IMR-90 (cell line): Measurements from ENCODE around the gene ROGDI.

Experiments
- CEBPB ChIP-seq: IDR thresholded peaks from 2 replicates; pipeline ENCODE4 v1.6.1; 2012; ENCODE audit warnings: low read depth, low read length, improper control_type of control experiment
- CHD1 ChIP-seq: IDR thresholded peaks from 2 replicates; pipeline ENCODE4 v1.6.1; 2012; ENCODE audit warnings: low read depth, low read length, improper control_type of control experiment
- FOS ChIP-seq: fragments of 150-350 bp; IDR thresholded peaks from 2 replicates; pipeline ENCODE4 v1.6.1; 2016; ENCODE audit warnings: low read depth, low read length
- MAFK ChIP-seq: IDR thresholded peaks from 2 replicates; pipeline ENCODE4 v1.6.1; 2012; ENCODE audit warnings: low read depth, low read length, improper control_type of control experiment
- MAZ ChIP-seq: IDR thresholded peaks from 2 replicates; pipeline ENCODE4 v1.6.1; 2012; ENCODE audit warnings: low read depth, mild to moderate bottlenecking, low read length, improper control_type of control experiment, moderate library complexity, borderline replicate concordance
- MXI1 ChIP-seq: IDR thresholded peaks from 2 replicates; pipeline ENCODE4 v1.6.1; 2012; ENCODE audit warnings: low read depth, mild to moderate bottlenecking, low read length, moderate library complexity, borderline replicate concordance
- POLR2A ChIP-seq: IDR thresholded peaks from 2 replicates; pipeline ENCODE4 v1.6.1; 2012; ENCODE audit warnings: mild to moderate bottlenecking, low read depth, low read length
- RAD21 ChIP-seq: IDR thresholded peaks from 2 replicates; pipeline ENCODE4 v1.6.1; 2012; ENCODE audit warnings: low read length, improper control_type of control experiment
- RCOR1 ChIP-seq: IDR thresholded peaks from 2 replicates; pipeline ENCODE4 v1.6.1; 2012; ENCODE audit warnings: mild to moderate bottlenecking, low read length, improper control_type of control experiment; ENCODE audit not compliant: insufficient replicate concordance
- SMC3 ChIP-seq: fragments of 150-350 bp; IDR thresholded peaks from 2 replicates; pipeline ENCODE4 v1.6.1; 2016; ENCODE audit warnings: low read depth, mild to moderate bottlenecking, antibody characterized with exemption, low read length, moderate library complexity
- TF ChIP-seq, protein P1 (sequence below): conservative IDR thresholded peaks from 2 replicates; pipeline ENCODE4 v1.5.1; 2012; ENCODE audit warnings: mild to moderate bottlenecking, low read depth, low read length, improper control_type of control experiment
- TF ChIP-seq, protein P2 (sequence below): fragments of 150-350 bp; IDR thresholded peaks from 2 replicates; pipeline ENCODE4 v1.6.1; 2017; ENCODE audit warnings: mild to moderate bottlenecking, antibody characterized with exemption, low read length, low read depth
- TF ChIP-seq, protein P3 (sequence below): fragments of 150-350 bp; IDR thresholded peaks from 2 replicates; pipeline ENCODE4 v1.6.1; 2016; ENCODE audit warnings: low read depth, mild to moderate bottlenecking, low read length, moderate library complexity, borderline replicate concordance

DNA sequence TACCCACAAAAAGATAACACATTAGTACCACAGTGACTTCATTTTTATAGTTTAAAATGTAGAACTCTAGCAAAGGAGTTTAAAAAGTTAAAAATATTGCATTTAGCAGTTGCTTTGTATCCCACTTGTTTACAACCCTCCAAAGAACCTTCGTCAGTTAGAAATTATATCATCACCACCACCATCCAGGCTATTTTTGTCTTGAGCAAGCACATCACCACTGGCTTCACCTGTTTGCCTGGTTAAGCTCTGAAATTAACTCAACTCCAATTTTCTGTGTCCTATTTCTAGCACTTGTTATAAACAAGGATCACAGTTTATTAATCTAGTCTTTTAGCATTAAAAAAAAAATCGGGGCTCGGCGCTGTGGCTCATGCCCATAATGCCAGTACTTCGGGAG, 38.6 kb upstream of the ROGDI start:
- TF ChIP-seq, protein P1, sequence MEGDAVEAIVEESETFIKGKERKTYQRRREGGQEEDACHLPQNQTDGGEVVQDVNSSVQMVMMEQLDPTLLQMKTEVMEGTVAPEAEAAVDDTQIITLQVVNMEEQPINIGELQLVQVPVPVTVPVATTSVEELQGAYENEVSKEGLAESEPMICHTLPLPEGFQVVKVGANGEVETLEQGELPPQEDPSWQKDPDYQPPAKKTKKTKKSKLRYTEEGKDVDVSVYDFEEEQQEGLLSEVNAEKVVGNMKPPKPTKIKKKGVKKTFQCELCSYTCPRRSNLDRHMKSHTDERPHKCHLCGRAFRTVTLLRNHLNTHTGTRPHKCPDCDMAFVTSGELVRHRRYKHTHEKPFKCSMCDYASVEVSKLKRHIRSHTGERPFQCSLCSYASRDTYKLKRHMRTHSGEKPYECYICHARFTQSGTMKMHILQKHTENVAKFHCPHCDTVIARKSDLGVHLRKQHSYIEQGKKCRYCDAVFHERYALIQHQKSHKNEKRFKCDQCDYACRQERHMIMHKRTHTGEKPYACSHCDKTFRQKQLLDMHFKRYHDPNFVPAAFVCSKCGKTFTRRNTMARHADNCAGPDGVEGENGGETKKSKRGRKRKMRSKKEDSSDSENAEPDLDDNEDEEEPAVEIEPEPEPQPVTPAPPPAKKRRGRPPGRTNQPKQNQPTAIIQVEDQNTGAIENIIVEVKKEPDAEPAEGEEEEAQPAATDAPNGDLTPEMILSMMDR: no peak
- no peak for TF ChIP-seq MAFK
- TF ChIP-seq MAZ: no peak
- no peak for TF ChIP-seq RCOR1
- TF ChIP-seq POLR2A: no peak
- TF ChIP-seq SMC3: no peak
- no peak for TF ChIP-seq FOS
- TF ChIP-seq MXI1: no peak
- no peak for TF ChIP-seq CEBPB
- TF ChIP-seq CHD1: no peak
- no peak for TF ChIP-seq RAD21
- TF ChIP-seq, protein P2, sequence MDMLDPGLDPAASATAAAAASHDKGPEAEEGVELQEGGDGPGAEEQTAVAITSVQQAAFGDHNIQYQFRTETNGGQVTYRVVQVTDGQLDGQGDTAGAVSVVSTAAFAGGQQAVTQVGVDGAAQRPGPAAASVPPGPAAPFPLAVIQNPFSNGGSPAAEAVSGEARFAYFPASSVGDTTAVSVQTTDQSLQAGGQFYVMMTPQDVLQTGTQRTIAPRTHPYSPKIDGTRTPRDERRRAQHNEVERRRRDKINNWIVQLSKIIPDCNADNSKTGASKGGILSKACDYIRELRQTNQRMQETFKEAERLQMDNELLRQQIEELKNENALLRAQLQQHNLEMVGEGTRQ: no peak
- TF ChIP-seq, protein P3, sequence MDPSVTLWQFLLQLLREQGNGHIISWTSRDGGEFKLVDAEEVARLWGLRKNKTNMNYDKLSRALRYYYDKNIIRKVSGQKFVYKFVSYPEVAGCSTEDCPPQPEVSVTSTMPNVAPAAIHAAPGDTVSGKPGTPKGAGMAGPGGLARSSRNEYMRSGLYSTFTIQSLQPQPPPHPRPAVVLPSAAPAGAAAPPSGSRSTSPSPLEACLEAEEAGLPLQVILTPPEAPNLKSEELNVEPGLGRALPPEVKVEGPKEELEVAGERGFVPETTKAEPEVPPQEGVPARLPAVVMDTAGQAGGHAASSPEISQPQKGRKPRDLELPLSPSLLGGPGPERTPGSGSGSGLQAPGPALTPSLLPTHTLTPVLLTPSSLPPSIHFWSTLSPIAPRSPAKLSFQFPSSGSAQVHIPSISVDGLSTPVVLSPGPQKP: no peak
